ENCODE data around the gene SLC35G3. TPM values are rescaled to one million over a fixed set of nuclear protein-coding genes. Genes with fewer than 3 reads are reported as not detected.
A peak's percentile ranks its signal among the peaks of the same experiment; 100 is the strongest.

Gene SLC35G3
- total and polyA plus RNA-seq, 2 of the 13 experiments (the other 11 are each of a cell fraction or from before 2014, with no cell fraction given), result not detected

GRCh38 chr17:35242805-35243560 lies 48.8 kb upstream of the SLC35G3 start, which contains the start of gene SLFN5 (continued):
- TF ChIP-seq TBL1XR1 (IDR thresholded peaks at IDR 0.05; ENCODE audit: borderline replicate concordance, low read length, partially characterized antibody) (no peak), HMG20A (CRISPR knock-in tag; IDR thresholded peaks at IDR 0.05; ENCODE audit: borderline replicate concordance) (no peak), CREM (IDR thresholded peaks at IDR 0.05) (0 out of 2 replicates have a peak, but pooled peaks have one; percentile 12), CREM (CRISPR knock-in tag; IDR thresholded peaks at IDR 0.05) (no peak), NFIC (IDR thresholded peaks at IDR 0.05; ENCODE audit: low read length) (no peak), ATAD3A (CRISPR knock-in tag; IDR thresholded peaks at IDR 0.05) (no peak), TAF15 (IDR thresholded peaks at IDR 0.05; ENCODE audit: low read depth, low read length, poor library complexity, severe bottlenecking) (no peak), SALL1 (CRISPR knock-in tag; IDR thresholded peaks at IDR 0.05) (no peak), ZNF343 (CRISPR knock-in tag; IDR thresholded peaks at IDR 0.05) (no peak), FOXK1 (CRISPR knock-in tag; IDR thresholded peaks at IDR 0.05; ENCODE audit: borderline replicate concordance, low read depth) (no peak), ZNF557 (CRISPR knock-in tag; IDR thresholded peaks at IDR 0.05) (no peak), IKZF5 (CRISPR knock-in tag; IDR thresholded peaks at IDR 0.05) (no peak), ZNF12 (CRISPR knock-in tag; IDR thresholded peaks at IDR 0.05) (no peak), ZBTB20 (CRISPR knock-in tag; IDR thresholded peaks at IDR 0.05; ENCODE audit: borderline replicate concordance, low read depth) (no peak), SP4 (CRISPR knock-in tag; IDR thresholded peaks at IDR 0.05) (no peak), ZNF264 (CRISPR knock-in tag; IDR thresholded peaks at IDR 0.05) (no peak), FLYWCH1 (CRISPR knock-in tag; IDR thresholded peaks at IDR 0.05) (no peak), KDM5B (CRISPR knock-in tag; IDR thresholded peaks at IDR 0.05; ENCODE audit: borderline replicate concordance) (no peak), TMF1 (CRISPR knock-in tag; IDR thresholded peaks at IDR 0.05; ENCODE audit: low read depth) (no peak), ZNF3 (CRISPR knock-in tag; IDR thresholded peaks at IDR 0.05) (no peak), NCOA5 (CRISPR knock-in tag; IDR thresholded peaks at IDR 0.05) (no peak), GABPA (IDR thresholded peaks at IDR 0.05; ENCODE audit: low read depth, low read length) (peak; percentile 60), GABPA (CRISPR knock-in tag; IDR thresholded peaks at IDR 0.05; ENCODE audit: low read depth) (peak; percentile 79), PATZ1 (CRISPR knock-in tag; IDR thresholded peaks at IDR 0.05) (no peak), DMTF1 (CRISPR knock-in tag; IDR thresholded peaks at IDR 0.05) (no peak), THAP11 (CRISPR knock-in tag; IDR thresholded peaks at IDR 0.05) (0 out of 2 replicates have a peak, but pooled peaks have one; percentile 17), ZMAT3 (CRISPR knock-in tag; conservative IDR thresholded peaks at IDR 0.05) (no peak), ZNF563 (CRISPR knock-in tag; IDR thresholded peaks at IDR 0.05) (no peak), ZNF615 (CRISPR knock-in tag; IDR thresholded peaks at IDR 0.05; ENCODE audit: borderline replicate concordance) (no peak)
